GM23338 (cell line): ENCODE measurements around the gene ZNF446.
A peak's percentile ranks its signal among the peaks of the same experiment; 100 is the strongest.

Experiments
- CREB1 ChIP-seq: fragments of 250-450 bp; sonication (Bioruptor Pico); IDR thresholded peaks from 2 replicates; pipeline ENCODE4 v1.5.0; 2020; ENCODE audit warnings: low read depth, mild to moderate bottlenecking, moderate library complexity
- EZH2 ChIP-seq: fragments of 200-600 bp; sonication (generic); IDR thresholded peaks from one replicate; pipeline ENCODE4 v1.8.0; 2017; ENCODE audit warnings: antibody characterized with exemption, mild to moderate bottlenecking, low read depth; ENCODE audit not compliant: unreplicated experiment
- EZH2phosphoT487 ChIP-seq: fragments of 200-600 bp; sonication (generic); IDR thresholded peaks from one replicate; pipeline ENCODE4 v1.8.1; 2018; ENCODE audit warnings: antibody characterized with exemption; ENCODE audit not compliant: unreplicated experiment
- JUNB ChIP-seq: IDR thresholded peaks from one replicate; pipeline ENCODE4 v1.6.1; 2016; ENCODE audit warnings: antibody characterized with exemption; ENCODE audit not compliant: unreplicated experiment
- NANOG ChIP-seq: IDR thresholded peaks from 2 replicates; pipeline ENCODE4 v1.6.1; 2016; ENCODE audit warnings: antibody characterized with exemption, borderline replicate concordance
- POLR2AphosphoS5 ChIP-seq: IDR thresholded peaks from 2 replicates; pipeline ENCODE4 v1.6.1; 2016; ENCODE audit warnings: antibody characterized with exemption, low read depth
- STAT1 ChIP-seq: IDR thresholded peaks from one replicate; pipeline ENCODE4 v1.6.1; 2016; ENCODE audit warnings: antibody characterized with exemption; ENCODE audit not compliant: unreplicated experiment
- ZNF114 ChIP-seq: fragments of 250-450 bp; sonication (Bioruptor Pico); IDR thresholded peaks from 2 replicates; pipeline ENCODE4 v1.5.0; 2020; ENCODE audit warnings: mild to moderate bottlenecking, moderate library complexity
- ZNF331 ChIP-seq: fragments of 250-450 bp; sonication (Bioruptor Pico); IDR thresholded peaks from 2 replicates; pipeline ENCODE4 v1.5.0; 2020; ENCODE audit warnings: low read depth, mild to moderate bottlenecking, moderate library complexity
- TF ChIP-seq, protein P1 (sequence below), 2 experiments: fragments of 200-600 bp in 1 of 2; sonication (generic) in 1 of 2; conservative IDR thresholded peaks; 2 replicates each; pipeline versions ENCODE4 v1.5.1 to v1.6.1; 2016 to 2017; ENCODE audit warnings: antibody characterized with exemption in 2 of 2, low read depth in 2 of 2, mild to moderate bottlenecking in 2 of 2, moderate library complexity in 1 of 2
- TF ChIP-seq, protein P2 (sequence below): IDR thresholded peaks from one replicate; pipeline ENCODE4 v1.6.1; 2018; ENCODE audit warnings: antibody characterized with exemption; ENCODE audit not compliant: unreplicated experiment

DNA sequence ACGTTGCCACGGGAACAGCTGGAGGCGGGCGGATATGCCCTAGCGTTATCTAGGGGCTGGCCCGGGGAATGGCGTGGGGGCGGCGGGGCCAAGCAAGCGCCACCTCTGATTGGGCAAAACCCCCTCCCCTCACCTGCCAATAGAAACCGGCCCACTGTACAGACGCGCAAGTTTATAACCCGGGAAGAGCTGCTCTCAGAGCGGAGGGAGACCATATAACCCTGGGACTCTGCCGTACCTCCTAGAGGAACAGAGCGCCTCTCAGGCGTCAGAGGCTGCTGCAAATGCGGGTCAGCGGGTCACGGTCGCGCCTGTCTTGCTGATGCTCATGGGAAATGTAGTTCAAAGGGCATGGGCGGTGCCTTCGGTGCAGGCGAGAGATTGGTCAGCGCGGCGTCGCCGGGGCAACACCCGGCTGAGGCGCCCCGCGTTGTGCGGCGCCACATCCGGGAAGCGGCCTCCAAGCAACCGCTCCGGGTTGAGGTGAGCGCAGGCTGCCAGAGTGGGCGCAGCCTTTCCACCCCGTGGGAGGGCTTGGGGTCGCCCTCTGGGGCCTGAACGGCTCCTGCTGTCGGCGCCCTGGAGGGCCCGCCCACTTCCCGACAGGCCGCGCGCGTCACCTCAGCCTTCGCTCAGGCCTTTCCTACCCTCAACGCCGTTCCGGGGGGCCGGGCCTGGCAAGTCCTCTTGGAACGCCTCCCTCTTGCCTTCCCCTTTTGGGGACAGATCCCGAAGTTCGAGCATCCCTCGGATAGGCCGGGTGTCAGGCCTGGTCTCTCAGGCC lies at the start of gene ZNF446:
- TF ChIP-seq, protein P1, sequence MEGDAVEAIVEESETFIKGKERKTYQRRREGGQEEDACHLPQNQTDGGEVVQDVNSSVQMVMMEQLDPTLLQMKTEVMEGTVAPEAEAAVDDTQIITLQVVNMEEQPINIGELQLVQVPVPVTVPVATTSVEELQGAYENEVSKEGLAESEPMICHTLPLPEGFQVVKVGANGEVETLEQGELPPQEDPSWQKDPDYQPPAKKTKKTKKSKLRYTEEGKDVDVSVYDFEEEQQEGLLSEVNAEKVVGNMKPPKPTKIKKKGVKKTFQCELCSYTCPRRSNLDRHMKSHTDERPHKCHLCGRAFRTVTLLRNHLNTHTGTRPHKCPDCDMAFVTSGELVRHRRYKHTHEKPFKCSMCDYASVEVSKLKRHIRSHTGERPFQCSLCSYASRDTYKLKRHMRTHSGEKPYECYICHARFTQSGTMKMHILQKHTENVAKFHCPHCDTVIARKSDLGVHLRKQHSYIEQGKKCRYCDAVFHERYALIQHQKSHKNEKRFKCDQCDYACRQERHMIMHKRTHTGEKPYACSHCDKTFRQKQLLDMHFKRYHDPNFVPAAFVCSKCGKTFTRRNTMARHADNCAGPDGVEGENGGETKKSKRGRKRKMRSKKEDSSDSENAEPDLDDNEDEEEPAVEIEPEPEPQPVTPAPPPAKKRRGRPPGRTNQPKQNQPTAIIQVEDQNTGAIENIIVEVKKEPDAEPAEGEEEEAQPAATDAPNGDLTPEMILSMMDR (conservative IDR thresholded peaks at IDR 0.05; ENCODE audit: low read depth in 2 of 2), result no peak
- TF ChIP-seq EZH2phosphoT487 (no peak), EZH2 (no peak), POLR2AphosphoS5 (peak; percentile 56), CREB1 (CRISPR knock-in tag) (peak; percentile 79), STAT1 (no peak), ZNF331 (CRISPR knock-in tag) (no peak), NANOG (no peak), JUNB (no peak), ZNF114 (CRISPR knock-in tag) (no peak)
- TF ChIP-seq, protein P2, sequence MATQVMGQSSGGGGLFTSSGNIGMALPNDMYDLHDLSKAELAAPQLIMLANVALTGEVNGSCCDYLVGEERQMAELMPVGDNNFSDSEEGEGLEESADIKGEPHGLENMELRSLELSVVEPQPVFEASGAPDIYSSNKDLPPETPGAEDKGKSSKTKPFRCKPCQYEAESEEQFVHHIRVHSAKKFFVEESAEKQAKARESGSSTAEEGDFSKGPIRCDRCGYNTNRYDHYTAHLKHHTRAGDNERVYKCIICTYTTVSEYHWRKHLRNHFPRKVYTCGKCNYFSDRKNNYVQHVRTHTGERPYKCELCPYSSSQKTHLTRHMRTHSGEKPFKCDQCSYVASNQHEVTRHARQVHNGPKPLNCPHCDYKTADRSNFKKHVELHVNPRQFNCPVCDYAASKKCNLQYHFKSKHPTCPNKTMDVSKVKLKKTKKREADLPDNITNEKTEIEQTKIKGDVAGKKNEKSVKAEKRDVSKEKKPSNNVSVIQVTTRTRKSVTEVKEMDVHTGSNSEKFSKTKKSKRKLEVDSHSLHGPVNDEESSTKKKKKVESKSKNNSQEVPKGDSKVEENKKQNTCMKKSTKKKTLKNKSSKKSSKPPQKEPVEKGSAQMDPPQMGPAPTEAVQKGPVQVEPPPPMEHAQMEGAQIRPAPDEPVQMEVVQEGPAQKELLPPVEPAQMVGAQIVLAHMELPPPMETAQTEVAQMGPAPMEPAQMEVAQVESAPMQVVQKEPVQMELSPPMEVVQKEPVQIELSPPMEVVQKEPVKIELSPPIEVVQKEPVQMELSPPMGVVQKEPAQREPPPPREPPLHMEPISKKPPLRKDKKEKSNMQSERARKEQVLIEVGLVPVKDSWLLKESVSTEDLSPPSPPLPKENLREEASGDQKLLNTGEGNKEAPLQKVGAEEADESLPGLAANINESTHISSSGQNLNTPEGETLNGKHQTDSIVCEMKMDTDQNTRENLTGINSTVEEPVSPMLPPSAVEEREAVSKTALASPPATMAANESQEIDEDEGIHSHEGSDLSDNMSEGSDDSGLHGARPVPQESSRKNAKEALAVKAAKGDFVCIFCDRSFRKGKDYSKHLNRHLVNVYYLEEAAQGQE, result no peak
